CD4-positive, alpha-beta T cell treated with Interleukin-17A for 4 hours (primary cell): Measurements from ENCODE around the gene PEMT.

Source experiments
- DNase-seq: peaks from one replicate; pipeline ENCODE4 v3.0.0-alpha.2; 2020; ENCODE audit warnings: mixed read lengths

The PEMT gene

GRCh38 chr17:17528696-17529652, 62.5 kb downstream of the PEMT start:
- no peak for DNase-seq

- no peak for DNase-seq
These were observed 63.5 kb downstream of the PEMT start for GRCh38 chr17:17527956-17528500.

- no peak for DNase-seq
These were observed 64.0 kb downstream of the PEMT start for GRCh38 chr17:17527534-17527933.

GRCh38 chr17:17526369-17526768, 65.1 kb downstream of the PEMT start:
- no peak for DNase-seq

GRCh38 chr17:17525956-17526355, 65.6 kb downstream of the PEMT start:
- DNase-seq, result no peak

- no peak for DNase-seq
These were observed 66.2 kb downstream of the PEMT start for GRCh38 chr17:17525311-17525710.

GRCh38 chr17:17523731-17524490, 67.6 kb downstream of the PEMT start:
- DNase-seq, result no peak

- no peak for DNase-seq
These were observed 68.3 kb downstream of the PEMT start for GRCh38 chr17:17523001-17523730.

- DNase-seq, result no peak
These were observed 70.8 kb downstream of the PEMT start for GRCh38 chr17:17520599-17521232.

GRCh38 chr17:17519886-17520285, 71.6 kb downstream of the PEMT start:
- DNase-seq, result no peak

GRCh38 chr17:17518951-17519350, 72.6 kb downstream of the PEMT start:
- DNase-seq, result no peak

GRCh38 chr17:17518014-17518413, 73.5 kb downstream of the PEMT start:
- no peak for DNase-seq

GRCh38 chr17:17516941-17517720, 74.4 kb downstream of the PEMT start:
- DNase-seq, result no peak

GRCh38 chr17:17515934-17516930, 75.3 kb downstream of the PEMT start:
- no peak for DNase-seq

GRCh38 chr17:17514993-17515933, 76.2 kb downstream of the PEMT start:
- DNase-seq, result no peak

GRCh38 chr17:17514361-17514992, 77.0 kb downstream of the PEMT start:
- no peak for DNase-seq

GRCh38 chr17:17513626-17514025, 77.9 kb downstream of the PEMT start:
- no peak for DNase-seq

GRCh38 chr17:17512866-17513265, 78.6 kb downstream of the PEMT start:
- DNase-seq, result no peak
